ENCODE measurements around the gene USP21. TPM values are rescaled to one million over a fixed set of nuclear protein-coding genes. Genes with fewer than 3 reads are reported as not detected.
A peak's percentile ranks its signal among the peaks of the same experiment; 100 is the strongest.

The USP21 gene
- total RNA-seq, 6 donors from 2014 or later = 14.1 to 48.2 (median 21.8) TPM

DNA sequence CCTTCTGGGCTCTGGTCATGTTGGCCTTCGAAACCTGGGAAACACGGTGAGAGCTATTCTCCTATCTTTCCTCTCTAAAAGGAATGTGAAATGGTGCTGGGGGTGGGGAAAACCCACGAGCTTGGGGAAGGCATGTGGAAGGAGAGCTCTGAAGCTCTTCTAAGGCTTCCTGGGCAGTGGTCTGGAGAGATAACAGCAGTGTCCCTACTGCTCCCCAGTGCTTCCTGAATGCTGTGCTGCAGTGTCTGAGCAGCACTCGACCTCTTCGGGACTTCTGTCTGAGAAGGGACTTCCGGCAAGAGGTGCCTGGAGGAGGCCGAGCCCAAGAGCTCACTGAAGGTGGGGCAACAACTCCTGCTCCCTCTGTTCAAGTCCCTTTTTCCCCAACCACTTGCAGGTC lies 2.8 kb downstream of the USP21 start:
- Histone ChIP-seq H3K27ac (peak overlapping the region in 1 of 4 donors; percentile 2), H3K4me1 (peaks cover 29 to 49% (median 35%) of the 10 kb centered on the region in 4 donors), H3K9me3 (no peaks in the 10 kb centered on the region), H3K27me3 (no peaks in the 10 kb centered on the region), H3K4me3 (no peak overlapping the region), H3K36me3 (peaks cover 3 to 33% (median 12%) of the 10 kb centered on the region in 4 donors)
- TF ChIP-seq POLR2A (IDR thresholded peaks at IDR 0.05) (no peak), POLR2AphosphoS5 (IDR thresholded peaks at IDR 0.05) (no peak), EP300 (IDR thresholded peaks at IDR 0.05) (no peak)
- TF ChIP-seq, protein P1, sequence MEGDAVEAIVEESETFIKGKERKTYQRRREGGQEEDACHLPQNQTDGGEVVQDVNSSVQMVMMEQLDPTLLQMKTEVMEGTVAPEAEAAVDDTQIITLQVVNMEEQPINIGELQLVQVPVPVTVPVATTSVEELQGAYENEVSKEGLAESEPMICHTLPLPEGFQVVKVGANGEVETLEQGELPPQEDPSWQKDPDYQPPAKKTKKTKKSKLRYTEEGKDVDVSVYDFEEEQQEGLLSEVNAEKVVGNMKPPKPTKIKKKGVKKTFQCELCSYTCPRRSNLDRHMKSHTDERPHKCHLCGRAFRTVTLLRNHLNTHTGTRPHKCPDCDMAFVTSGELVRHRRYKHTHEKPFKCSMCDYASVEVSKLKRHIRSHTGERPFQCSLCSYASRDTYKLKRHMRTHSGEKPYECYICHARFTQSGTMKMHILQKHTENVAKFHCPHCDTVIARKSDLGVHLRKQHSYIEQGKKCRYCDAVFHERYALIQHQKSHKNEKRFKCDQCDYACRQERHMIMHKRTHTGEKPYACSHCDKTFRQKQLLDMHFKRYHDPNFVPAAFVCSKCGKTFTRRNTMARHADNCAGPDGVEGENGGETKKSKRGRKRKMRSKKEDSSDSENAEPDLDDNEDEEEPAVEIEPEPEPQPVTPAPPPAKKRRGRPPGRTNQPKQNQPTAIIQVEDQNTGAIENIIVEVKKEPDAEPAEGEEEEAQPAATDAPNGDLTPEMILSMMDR (IDR thresholded peaks at IDR 0.05) = no peak
- ATAC-seq (ENCODE audit: low FRiP score in 2 of 2) (no peak), DNase-seq (no peak)
- 76 to 77% methylated on average over 4 to 7 of the region's 7 CpGs for WGBS, 2 donors

GRCh38 chr1:161162806-161163205 lies 3.5 kb downstream of the USP21 start:
- Histone ChIP-seq H3K4me1 (peaks cover 32 to 56% (median 40%) of the 10 kb centered on the region in 4 donors), H3K4me3 (no peak overlapping the region), H3K27me3 (no peaks in the 10 kb centered on the region), H3K36me3 (peaks cover 3 to 33% (median 8%) of the 10 kb centered on the region in 4 donors), H3K27ac (peak overlapping the region in 1 of 4 donors; percentile 2), H3K9me3 (no peaks in the 10 kb centered on the region)
- DNase-seq (no peak), ATAC-seq (ENCODE audit: low FRiP score in 2 of 2) (no peak)
- TF ChIP-seq, protein P1 (IDR thresholded peaks at IDR 0.05) = no peak
- TF ChIP-seq POLR2AphosphoS5 (IDR thresholded peaks at IDR 0.05) (no peak), POLR2A (IDR thresholded peaks at IDR 0.05) (no peak), EP300 (IDR thresholded peaks at IDR 0.05) (no peak)
- WGBS, 2 donors = 91 to 96% methylated on average over 10 of the region's 10 CpGs

DNA sequence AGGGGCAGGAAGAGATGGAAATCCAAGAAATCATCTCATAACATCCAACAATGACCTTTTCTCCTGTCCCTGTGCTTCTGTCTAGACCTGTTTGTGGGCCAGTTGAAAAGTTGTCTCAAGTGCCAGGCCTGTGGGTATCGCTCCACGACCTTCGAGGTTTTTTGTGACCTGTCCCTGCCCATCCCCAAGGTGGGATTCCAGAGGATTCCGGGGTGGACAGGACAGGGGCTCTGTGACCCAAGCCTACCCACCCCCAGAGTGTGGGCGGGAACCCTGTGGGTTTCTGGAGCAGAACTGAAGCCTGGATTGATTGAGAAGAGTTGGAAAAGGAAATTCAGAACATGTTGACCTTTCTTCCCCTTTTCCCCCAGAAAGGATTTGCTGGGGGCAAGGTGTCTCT lies 4.5 kb downstream of the USP21 start:
- 95 to 97% methylated on average over 4 to 5 of the region's 5 CpGs for WGBS, 2 donors
- ATAC-seq (ENCODE audit: low FRiP score in 2 of 2) (no peak), DNase-seq (no peak)
- TF ChIP-seq POLR2A (IDR thresholded peaks at IDR 0.05) (no peak), EP300 (IDR thresholded peaks at IDR 0.05) (no peak), POLR2AphosphoS5 (IDR thresholded peaks at IDR 0.05) (no peak)
- TF ChIP-seq, protein P1 (IDR thresholded peaks at IDR 0.05) = no peak
- H3K4me1 ChIP-seq = peaks cover 30 to 51% (median 38%) of the 10 kb centered on the region in 4 donors
- H3K36me3 ChIP-seq = peaks cover 3 to 25% (median 6%) of the 10 kb centered on the region in 4 donors
- no peaks in the 10 kb centered on the region for H3K9me3 ChIP-seq
- no peaks in the 10 kb centered on the region for H3K27me3 ChIP-seq
- no peak overlapping the region for H3K4me3 ChIP-seq
- H3K27ac ChIP-seq = no peak overlapping the region

DNA sequence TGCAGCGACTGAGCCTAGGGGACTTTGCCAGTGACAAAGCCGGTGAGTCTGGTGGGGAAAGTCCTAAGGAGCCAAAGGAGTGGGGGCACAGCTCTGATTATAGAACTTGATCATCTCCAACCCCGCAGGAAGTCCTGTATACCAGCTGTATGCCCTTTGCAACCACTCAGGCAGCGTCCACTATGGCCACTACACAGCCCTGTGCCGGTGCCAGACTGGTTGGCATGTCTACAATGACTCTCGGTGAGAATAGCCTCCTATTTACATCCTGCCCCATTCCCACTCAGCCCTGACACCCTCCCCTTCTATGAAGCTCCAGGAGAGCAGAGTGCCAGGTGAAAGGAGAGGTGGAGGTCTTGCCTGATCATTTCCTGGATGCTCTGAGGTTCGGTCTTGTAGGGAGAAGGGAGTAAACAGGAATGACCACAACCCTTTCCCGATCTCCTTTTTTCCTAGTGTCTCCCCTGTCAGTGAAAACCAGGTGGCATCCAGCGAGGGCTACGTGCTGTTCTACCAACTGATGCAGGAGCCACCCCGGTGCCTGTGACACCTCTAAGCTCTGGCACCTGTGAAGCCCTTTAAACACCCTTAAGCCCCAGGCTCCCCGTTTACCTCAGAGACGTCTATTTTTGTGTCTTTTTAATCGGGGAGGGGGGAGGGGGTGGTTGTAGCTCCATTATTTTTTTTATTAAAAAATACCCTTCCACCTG lies 5.8 kb downstream of the USP21 start:
- Histone ChIP-seq H3K36me3 (peaks cover 3 to 35% (median 15%) of the 10 kb centered on the region in 4 donors), H3K9me3 (no peaks in the 10 kb centered on the region), H3K4me1 (peaks cover 25 to 44% (median 34%) of the 10 kb centered on the region in 4 donors), H3K27ac (peak overlapping the region; percentile 83 to 92 (median 88)), H3K27me3 (no peaks in the 10 kb centered on the region), H3K4me3 (peak overlapping the region in 3 of 4 donors; percentile 54 to 90 (median 62))
- WGBS, 2 donors = 62 to 69% methylated on average over 12 to 14 of the region's 14 CpGs
- DNase-seq (no peak), ATAC-seq (ENCODE audit: low FRiP score in 2 of 2) (no peak)
- TF ChIP-seq, protein P1 (IDR thresholded peaks at IDR 0.05) = no peak
- TF ChIP-seq POLR2AphosphoS5 (IDR thresholded peaks at IDR 0.05) (no peak), EP300 (IDR thresholded peaks at IDR 0.05) (no peak), POLR2A (IDR thresholded peaks at IDR 0.05) (no peak)
